Daoy (cell line): ENCODE measurements around the gene HNRNPA1L2. TPM values are rescaled to one million over a fixed set of nuclear protein-coding genes. Genes with fewer than 3 reads are reported as not detected.
"Not testable (repeated sequence)": the region's sequence is repeated elsewhere in the genome, so short reads cannot be mapped to it uniquely, and the experiment has no call there.

Source experiments
- DNase-seq: peaks from one replicate; pipeline ENCODE4 v3.0.0-alpha.2; 2015; ENCODE audit warnings: low read depth
- total RNA-seq: library from RNA; depleted of rRNA; stranded (reverse); fragments of >200 nt; shearing (Covaris generic); gene quantifications from 2 replicates; pipeline ENCODE4 v1.2.3, GENCODE V29; 2014; rRNA removed

The HNRNPA1L2 gene
- total RNA-seq, 1 experiment from 2014 or later, result 4.6 TPM

GRCh38 chr13:52644108-52644507 lies 1.9 kb downstream of the HNRNPA1L2 start:
- DNase-seq, result no peak

GRCh38 chr13:52646967-52647366 lies 4.7 kb downstream of the HNRNPA1L2 start:
- DNase-seq, result no peak

GRCh38 chr13:52650731-52651130 lies 8.5 kb downstream of the HNRNPA1L2 start:
- no peak for DNase-seq

- no peak for DNase-seq
Observed at GRCh38 chr13:52651897-52652195, 9.6 kb downstream of the HNRNPA1L2 start.

- DNase-seq, result peak; percentile 97
Observed at GRCh38 chr13:52652196-52652979, 10.2 kb downstream of the HNRNPA1L2 start, which contains the start of gene SUGT1. Gene SUGT1 (plus strand): TSS chr13:52652836. CDS start chr13:52652921, 85 bp downstream.

- DNase-seq, result no peak
Observed at GRCh38 chr13:52652980-52653303, 10.7 kb downstream of the HNRNPA1L2 start.

- no peak for DNase-seq
Observed at GRCh38 chr13:52659340-52659739, 17.1 kb downstream of the HNRNPA1L2 start.

GRCh38 chr13:52664272-52664671 lies 22.0 kb downstream of the HNRNPA1L2 start:
- no peak for DNase-seq

- DNase-seq, result no peak
Observed at GRCh38 chr13:52665325-52665724, 23.1 kb downstream of the HNRNPA1L2 start.

GRCh38 chr13:52669677-52670076 lies 27.4 kb downstream of the HNRNPA1L2 start:
- no peak for DNase-seq

- DNase-seq, result no peak
Observed at GRCh38 chr13:52670726-52671125, 28.5 kb downstream of the HNRNPA1L2 start.

GRCh38 chr13:52673465-52673864 lies 31.2 kb downstream of the HNRNPA1L2 start:
- DNase-seq, result no peak

GRCh38 chr13:52677823-52678222 lies 35.6 kb downstream of the HNRNPA1L2 start:
- DNase-seq, result no peak

GRCh38 chr13:52685806-52686205 lies 43.6 kb downstream of the HNRNPA1L2 start:
- not testable (repeated sequence) for DNase-seq

- peak; percentile 4 for DNase-seq
Observed at GRCh38 chr13:52686376-52686775, 44.1 kb downstream of the HNRNPA1L2 start.

Other genes starting within 250 kb of the HNRNPA1L2 start
- gene THSD1, start 236.3 kb upstream of the HNRNPA1L2 start, total RNA-seq, result 2.7 and 4.0 TPM in 2 replicates
- gene VPS36, start 191.8 kb upstream of the HNRNPA1L2 start, total RNA-seq, result 21.3 and 34.0 TPM in 2 replicates
- gene CKAP2, start 187.0 kb upstream of the HNRNPA1L2 start, total RNA-seq, result 50.0 and 58.6 TPM in 2 replicates
- gene SUGT1, start 10.4 kb downstream of the HNRNPA1L2 start, total RNA-seq, result 64.2 and 69.2 TPM in 2 replicates
- not detected in 2 replicates for gene CNMD, start 97.4 kb downstream of the HNRNPA1L2 start, total RNA-seq
- gene PCDH8, start 206.2 kb downstream of the HNRNPA1L2 start, total RNA-seq, result 1.3 TPM in 1 of 2 replicates, not detected in the other